Trophoblast cell (in vitro differentiated cells and primary cell): ENCODE results near the gene ZNF565.

Experiments used
- DNase-seq, 2 donors: peaks; one replicate each; pipeline ENCODE4 v3.0.0-alpha.2; 2016
- H2AFZ ChIP-seq: 2 replicates; pipeline ENCODE4 v1.6.1; 2013; ENCODE audit warnings: low read length, moderate library complexity, mild to moderate bottlenecking; ENCODE audit not compliant: insufficient read depth, poor library complexity
- H2AK5ac ChIP-seq: 2 replicates; pipeline ENCODE4 v1.6.1; 2013; ENCODE audit warnings: mild to moderate bottlenecking, low read length
- H2BK120ac ChIP-seq: 2 replicates; pipeline ENCODE4 v1.6.1; 2013; ENCODE audit warnings: low read length, mild to moderate bottlenecking, moderate library complexity; ENCODE audit not compliant: insufficient read depth, poor library complexity
- H2BK12ac ChIP-seq: 2 replicates; pipeline ENCODE4 v1.6.1; 2013; ENCODE audit warnings: mild to moderate bottlenecking, low read length, moderate library complexity
- H2BK5ac ChIP-seq: 2 replicates; pipeline ENCODE4 v1.6.1; 2013; ENCODE audit warnings: low read length, low read depth, moderate library complexity, mild to moderate bottlenecking; ENCODE audit not compliant: poor library complexity
- H3K14ac ChIP-seq: 2 replicates; pipeline ENCODE4 v1.6.1; 2013; ENCODE audit warnings: mild to moderate bottlenecking, low read length
- H3K18ac ChIP-seq: 2 replicates; pipeline ENCODE4 v1.6.1; 2013; ENCODE audit warnings: mild to moderate bottlenecking, low read length
- H3K23ac ChIP-seq: 2 replicates; pipeline ENCODE4 v1.6.1; 2013; ENCODE audit warnings: low read length
- H3K27ac ChIP-seq: 2 replicates; pipeline ENCODE4 v1.5.1; 2013; ENCODE audit warnings: low read depth, mild to moderate bottlenecking, inconsistent platforms, low read length, moderate library complexity
- H3K27me3 ChIP-seq: 2 replicates; pipeline ENCODE4 v1.6.1; 2013; ENCODE audit warnings: inconsistent platforms, mild to moderate bottlenecking, low read length, moderate library complexity; ENCODE audit not compliant: insufficient read depth
- H3K36me3 ChIP-seq, 2 experiments: 1 replicate in 1 of 2; 2 replicates in 1 of 2; pipeline ENCODE4 v1.6.1; 2013; ENCODE audit warnings: low read length in 2 of 2, mild to moderate bottlenecking in 2 of 2, moderate library complexity in 1 of 2; ENCODE audit not compliant: insufficient read depth in 2 of 2, control insufficient read depth in 1 of 2
- H3K4ac ChIP-seq: 2 replicates; pipeline ENCODE4 v1.6.1; 2013; ENCODE audit warnings: low read depth, mild to moderate bottlenecking, low read length, moderate library complexity
- H3K4me1 ChIP-seq, 2 experiments: 1 replicate in 1 of 2; 2 replicates in 1 of 2; pipeline ENCODE4 v1.6.1; 2013; ENCODE audit warnings: low read length in 2 of 2, mild to moderate bottlenecking in 2 of 2, moderate library complexity in 1 of 2; ENCODE audit not compliant: insufficient read depth in 2 of 2, control insufficient read depth in 1 of 2
- H3K4me2 ChIP-seq: 2 replicates; pipeline ENCODE4 v1.6.1; 2013; ENCODE audit warnings: inconsistent platforms, mild to moderate bottlenecking, low read length, moderate library complexity
- H3K4me3 ChIP-seq: 2 replicates; pipeline ENCODE4 v1.5.1; 2013; ENCODE audit warnings: mild to moderate bottlenecking, low read depth, low read length, inconsistent platforms
- H3K79me1 ChIP-seq: one replicate; pipeline ENCODE4 v1.6.1; 2013; ENCODE audit warnings: low read length
- H3K79me2 ChIP-seq: 2 replicates; pipeline ENCODE4 v1.6.1; 2013; ENCODE audit warnings: low read length, mild to moderate bottlenecking; ENCODE audit not compliant: control insufficient read depth, insufficient read depth, poor library complexity
- H3K9ac ChIP-seq: 2 replicates; pipeline ENCODE4 v1.6.1; 2013; ENCODE audit warnings: mild to moderate bottlenecking, low read length
- H3K9me3 ChIP-seq: 2 replicates; pipeline ENCODE4 v1.6.1; 2013; ENCODE audit warnings: low read depth, mild to moderate bottlenecking, control low read depth, inconsistent platforms, low read length; ENCODE audit not compliant: insufficient read depth
- H4K12ac ChIP-seq: 2 replicates; pipeline ENCODE4 v1.6.1; 2013; ENCODE audit warnings: low read depth, mild to moderate bottlenecking, low read length, moderate library complexity
- H4K8ac ChIP-seq: 2 replicates; pipeline ENCODE4 v1.6.1; 2013; ENCODE audit warnings: low read depth, mild to moderate bottlenecking, low read length, moderate library complexity
- H4K91ac ChIP-seq: one replicate; pipeline ENCODE4 v1.6.1; 2013; ENCODE audit warnings: low read depth, mild to moderate bottlenecking, low read length, moderate library complexity
- WGBS: extraction: QIAGEN DNeasy Blood & Tissue Kit; methylation state at CpG from one replicate; pipeline ENCODE4 v1.1.7; 2013; ENCODE audit warnings: missing lambda C conversion rate; ENCODE audit not compliant: insufficient read length, insufficient coverage; ENCODE audit errors: extremely low coverage; 5-methylcytosine and 5-hydroxymethylcytosine counted together

ZNF565 gene

GRCh38 chr19:36256853-36257519 lies 42.5 kb upstream of the ZNF565 start:
- Histone ChIP-seq H2BK5ac (no peak overlapping the region), H3K36me3 (no peaks in the 10 kb centered on the region), H3K27ac (no peak overlapping the region), H2AFZ (peak overlapping the region; percentile 17), H4K91ac (no peak overlapping the region), H3K4me3 (peak overlapping the region; percentile 66), H3K9ac (no peak overlapping the region), H3K27me3 (no peaks in the 10 kb centered on the region), H3K79me2 (no peaks in the 10 kb centered on the region), H4K12ac (peak overlapping the region; percentile 64), H3K79me1 (peaks cover 2% of the 10 kb centered on the region), H3K14ac (no peak overlapping the region), H2AK5ac (no peak overlapping the region), H2BK12ac (no peak overlapping the region), H3K9me3 (peaks cover 35% of the 10 kb centered on the region), H3K4me2 (peak overlapping the region; percentile 52), H3K4me1 (no peaks in the 10 kb centered on the region), H2BK120ac (no peak overlapping the region), H3K18ac (peak overlapping the region; percentile 82), H3K4ac (no peak overlapping the region), H3K23ac (no peak overlapping the region), H4K8ac (peak overlapping the region; percentile 80)
- no CpG with 5 or more reads among the region's 42 CpGs for WGBS
- no peak for DNase-seq

DNA sequence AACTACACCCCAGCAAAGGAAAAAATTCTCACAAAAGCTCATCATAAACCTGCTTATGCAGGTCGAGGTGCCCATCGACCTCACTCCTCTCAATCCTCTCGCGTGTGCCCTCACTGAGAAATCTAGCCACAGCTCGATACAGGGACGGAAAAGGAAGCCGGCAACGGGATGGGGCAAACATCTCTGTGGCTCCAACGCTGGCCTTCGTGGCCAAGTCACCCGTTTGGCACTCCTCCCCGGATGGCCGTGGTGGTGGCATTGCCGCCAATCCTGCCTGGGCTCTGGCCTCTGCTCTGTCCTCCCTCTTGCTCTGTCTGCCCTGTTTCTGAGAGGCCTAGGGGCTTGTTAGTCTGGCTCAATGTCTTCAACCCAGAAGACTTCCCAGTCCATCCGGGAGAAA lies 41.6 kb upstream of the ZNF565 start:
- no peak overlapping the region for H3K14ac ChIP-seq
- no peaks in the 10 kb centered on the region for H3K36me3 ChIP-seq
- no peak overlapping the region for H3K9ac ChIP-seq
- H2AFZ ChIP-seq = no peak overlapping the region
- H3K4me2 ChIP-seq = no peak overlapping the region
- H3K4me1 ChIP-seq = no peaks in the 10 kb centered on the region
- H3K9me3 ChIP-seq = peaks cover 35% of the 10 kb centered on the region
- no peak for DNase-seq
- no peak overlapping the region for H2BK120ac ChIP-seq
- H2BK5ac ChIP-seq = no peak overlapping the region
- H3K79me2 ChIP-seq = no peaks in the 10 kb centered on the region
- H3K27me3 ChIP-seq = no peaks in the 10 kb centered on the region
- no peak overlapping the region for H2BK12ac ChIP-seq
- WGBS = no CpG with 5 or more reads among the region's 15 CpGs
- H2AK5ac ChIP-seq = no peak overlapping the region
- H3K79me1 ChIP-seq = peaks cover 2% of the 10 kb centered on the region
- H4K91ac ChIP-seq = no peak overlapping the region
- no peak overlapping the region for H3K18ac ChIP-seq
- no peak overlapping the region for H3K4me3 ChIP-seq
- no peak overlapping the region for H4K12ac ChIP-seq
- H4K8ac ChIP-seq = no peak overlapping the region
- no peak overlapping the region for H3K4ac ChIP-seq
- H3K23ac ChIP-seq = no peak overlapping the region
- no peak overlapping the region for H3K27ac ChIP-seq

DNA sequence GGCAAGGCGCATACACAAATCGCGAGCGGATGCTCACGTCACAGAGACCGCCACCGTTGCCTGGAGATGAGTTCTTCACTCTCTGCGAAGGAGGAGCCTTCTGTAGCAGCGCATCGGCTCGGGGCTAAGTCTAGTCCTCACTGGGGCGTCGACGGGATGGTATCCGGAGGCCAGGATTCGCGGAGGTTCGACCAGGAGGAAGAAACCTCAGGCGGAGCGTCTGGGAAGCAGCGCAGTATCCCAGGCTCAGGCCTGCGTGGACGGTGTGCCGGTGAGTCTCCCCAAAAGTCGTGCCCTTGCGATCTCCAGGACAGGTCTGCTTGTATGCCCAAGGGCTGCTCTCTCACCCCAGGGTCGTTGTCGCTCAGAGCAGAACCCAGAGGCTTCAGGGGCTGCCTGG lies 40.9 kb upstream of the ZNF565 start:
- Histone ChIP-seq H3K4ac (no peak overlapping the region), H3K23ac (no peak overlapping the region), H3K79me1 (peaks cover 2% of the 10 kb centered on the region), H3K9ac (no peak overlapping the region), H4K12ac (no peak overlapping the region), H2BK12ac (no peak overlapping the region), H3K4me2 (no peak overlapping the region), H3K27me3 (no peaks in the 10 kb centered on the region), H3K79me2 (no peaks in the 10 kb centered on the region), H3K4me3 (no peak overlapping the region), H3K9me3 (peaks cover 35% of the 10 kb centered on the region), H3K18ac (no peak overlapping the region), H4K8ac (no peak overlapping the region), H3K4me1 (no peaks in the 10 kb centered on the region), H2AK5ac (no peak overlapping the region), H2AFZ (no peak overlapping the region), H3K14ac (no peak overlapping the region), H3K36me3 (no peaks in the 10 kb centered on the region), H2BK5ac (no peak overlapping the region), H2BK120ac (no peak overlapping the region), H4K91ac (no peak overlapping the region), H3K27ac (no peak overlapping the region)
- no CpG with 5 or more reads among the region's 28 CpGs for WGBS
- no peak for DNase-seq

DNA sequence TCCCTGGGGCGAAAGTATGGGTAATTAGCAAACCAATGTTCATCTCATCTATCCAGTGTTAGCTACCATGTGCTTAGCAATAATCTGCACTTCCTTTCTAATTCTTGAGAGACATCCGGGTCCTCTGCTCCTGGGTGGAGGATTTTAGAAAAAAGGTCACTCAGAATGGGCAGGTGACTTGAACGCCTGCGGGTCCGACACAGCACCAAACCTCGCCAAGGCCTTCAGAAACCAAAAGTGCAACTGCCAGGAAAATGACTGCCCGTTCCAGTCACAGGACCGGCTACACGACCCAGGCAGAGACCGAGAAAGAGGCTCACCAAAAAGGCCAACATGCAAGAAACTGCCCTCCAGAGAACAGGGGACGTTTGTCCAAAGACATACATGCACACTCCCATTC lies 40.4 kb upstream of the ZNF565 start:
- no peak overlapping the region for H2BK12ac ChIP-seq
- no peak overlapping the region for H3K18ac ChIP-seq
- H4K12ac ChIP-seq = no peak overlapping the region
- no peaks in the 10 kb centered on the region for H3K36me3 ChIP-seq
- no peak overlapping the region for H2BK5ac ChIP-seq
- no peak overlapping the region for H3K4me3 ChIP-seq
- H4K8ac ChIP-seq = no peak overlapping the region
- no peak overlapping the region for H3K9ac ChIP-seq
- no peaks in the 10 kb centered on the region for H3K4me1 ChIP-seq
- H2BK120ac ChIP-seq = no peak overlapping the region
- no peak overlapping the region for H4K91ac ChIP-seq
- no peak overlapping the region for H3K27ac ChIP-seq
- H3K23ac ChIP-seq = no peak overlapping the region
- no peak overlapping the region for H3K4ac ChIP-seq
- no peak for DNase-seq
- no peak overlapping the region for H3K4me2 ChIP-seq
- no peak overlapping the region for H3K14ac ChIP-seq
- H3K79me2 ChIP-seq = no peaks in the 10 kb centered on the region
- H3K9me3 ChIP-seq = peaks cover 35% of the 10 kb centered on the region
- H2AK5ac ChIP-seq = no peak overlapping the region
- no peak overlapping the region for H2AFZ ChIP-seq
- H3K27me3 ChIP-seq = no peaks in the 10 kb centered on the region
- WGBS = no CpG with 5 or more reads among the region's 11 CpGs
- H3K79me1 ChIP-seq = peaks cover 2% of the 10 kb centered on the region
